ENCODE data around the gene KCNQ5.

Gene KCNQ5

DNA sequence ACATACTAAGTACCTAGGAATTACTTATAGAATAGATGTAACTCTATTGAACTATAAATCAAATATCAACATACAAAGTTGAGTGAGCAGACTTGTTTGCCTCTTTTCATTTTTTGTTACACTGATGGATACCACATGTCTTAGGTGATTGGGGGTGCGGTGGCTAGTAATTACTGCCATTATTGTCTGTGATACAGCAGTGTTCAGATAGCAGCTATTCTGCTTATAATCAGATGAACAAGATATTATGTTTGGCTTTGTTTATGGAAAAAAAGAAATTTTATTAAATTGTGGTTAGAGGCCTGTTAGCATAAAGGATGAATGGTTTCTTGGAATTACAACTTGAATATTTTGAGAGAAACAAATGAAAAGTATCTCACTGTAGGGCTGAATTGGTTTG, 55.9 kb downstream of the KCNQ5 start:
- TF ChIP-seq ZNF274 (IDR thresholded peaks at IDR 0.05; ENCODE audit: low read depth, low read length) = no peak
- H3K4me3 ChIP-seq (ENCODE audit: low read length) = no peak overlapping the region

DNA sequence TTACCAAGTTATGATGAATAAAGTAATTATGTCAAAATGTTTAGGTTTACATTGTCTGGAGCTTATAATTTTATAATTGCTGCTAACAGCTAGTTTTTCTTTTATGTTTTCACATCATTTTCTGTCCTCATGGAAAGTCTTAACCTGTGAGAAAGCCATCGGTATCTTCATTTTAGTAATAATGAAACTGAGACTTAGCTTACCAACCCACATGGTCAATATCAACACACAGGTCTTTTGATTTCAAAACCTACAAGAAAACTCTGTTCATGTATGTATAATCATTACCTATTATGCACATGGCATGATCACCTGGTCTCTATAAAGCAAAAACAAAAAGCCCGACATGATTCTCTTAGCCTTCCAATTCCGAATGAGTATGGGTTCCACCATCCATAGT, 61.9 kb downstream of the KCNQ5 start:
- no peak for TF ChIP-seq ZNF274 (IDR thresholded peaks at IDR 0.05; ENCODE audit: low read depth, low read length)
- peak overlapping the region; percentile 48; the same call in 1 of the 2 replicates for H3K4me3 ChIP-seq (ENCODE audit: low read length)

DNA sequence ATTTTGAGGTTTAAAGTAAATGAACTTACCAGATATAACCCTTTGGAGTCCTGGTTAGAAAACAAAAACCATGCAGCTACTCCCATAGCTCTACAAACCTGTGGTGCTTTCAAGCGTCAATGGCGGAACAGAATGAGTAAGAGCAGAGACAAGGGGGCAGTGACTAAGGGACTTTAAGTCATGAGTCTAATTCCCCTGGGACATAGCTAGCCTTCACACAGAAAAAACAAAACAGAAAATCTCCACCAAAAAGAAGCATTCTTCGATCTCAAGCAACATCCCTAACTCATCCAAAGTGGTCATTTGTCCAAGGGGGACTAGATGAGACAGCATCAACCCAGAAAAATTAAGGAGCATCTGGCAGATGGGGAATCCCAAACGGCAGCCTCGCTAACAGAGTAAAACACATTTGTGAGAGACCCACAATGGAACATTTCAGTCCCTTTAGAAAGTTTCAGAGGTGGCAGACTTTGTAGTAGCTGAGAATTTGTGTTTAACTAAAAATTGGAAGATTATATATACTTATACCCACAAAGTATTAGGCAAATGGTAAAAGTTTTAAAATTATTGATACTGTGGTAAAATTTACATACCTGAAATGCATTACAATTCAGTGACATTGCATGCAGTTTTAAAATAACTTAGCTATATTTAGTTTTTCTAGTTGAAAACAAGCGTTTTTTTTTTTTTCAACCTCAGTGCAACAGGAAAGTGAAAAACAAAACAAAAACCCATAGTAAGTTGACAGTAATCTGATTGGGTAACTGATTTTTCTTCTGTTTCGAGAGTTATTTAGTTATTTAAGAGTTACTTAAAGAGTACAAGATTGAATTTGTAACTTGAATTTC, 67.5 kb downstream of the KCNQ5 start:
- peak overlapping the region; percentile 86 for H3K4me3 ChIP-seq (ENCODE audit: low read length)
- TF ChIP-seq ZNF274 (IDR thresholded peaks at IDR 0.05; ENCODE audit: low read depth, low read length) = no peak

DNA sequence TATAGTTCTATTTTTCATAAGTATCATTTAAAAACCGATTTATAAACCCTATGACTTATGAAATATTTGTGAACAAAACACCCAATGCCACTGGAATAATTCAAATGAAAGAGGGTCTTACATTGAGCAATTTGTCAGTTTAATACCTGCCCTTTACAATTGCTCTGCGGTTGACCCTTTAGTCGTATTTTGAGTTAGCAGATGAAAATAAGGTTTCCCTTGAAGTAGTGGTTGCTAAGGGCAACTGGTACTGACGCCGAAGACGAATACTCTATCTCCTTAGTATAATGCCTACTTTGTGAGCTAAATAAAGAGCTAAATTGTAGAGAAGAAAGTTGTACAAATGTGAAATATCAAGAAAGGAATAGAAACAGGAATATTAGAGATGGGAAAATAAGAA, 69.4 kb downstream of the KCNQ5 start:
- no peak overlapping the region for H3K4me3 ChIP-seq (ENCODE audit: low read length)
- no peak for TF ChIP-seq ZNF274 (IDR thresholded peaks at IDR 0.05; ENCODE audit: low read depth, low read length)

DNA sequence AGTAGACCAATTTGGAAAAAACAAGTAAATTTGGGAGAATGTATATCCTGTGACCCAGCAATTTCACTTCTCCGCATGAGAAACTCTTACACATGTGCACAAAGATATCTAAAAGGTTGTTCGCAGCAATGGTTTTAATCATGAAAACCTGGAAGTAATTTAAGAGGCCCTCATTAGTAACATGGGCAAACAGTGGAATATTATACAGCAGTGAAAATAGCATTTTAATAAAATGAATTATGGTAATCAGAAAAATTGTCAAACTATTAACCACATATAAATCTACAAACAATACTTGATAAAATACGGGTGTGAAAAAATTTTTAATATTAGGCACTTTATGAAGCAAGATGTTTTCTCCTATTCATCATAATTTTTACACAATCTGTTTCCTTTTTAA, 74.2 kb downstream of the KCNQ5 start:
- no peak overlapping the region for H3K4me3 ChIP-seq (ENCODE audit: low read length)
- TF ChIP-seq ZNF274 (IDR thresholded peaks at IDR 0.05; ENCODE audit: low read depth, low read length) = no peak

DNA sequence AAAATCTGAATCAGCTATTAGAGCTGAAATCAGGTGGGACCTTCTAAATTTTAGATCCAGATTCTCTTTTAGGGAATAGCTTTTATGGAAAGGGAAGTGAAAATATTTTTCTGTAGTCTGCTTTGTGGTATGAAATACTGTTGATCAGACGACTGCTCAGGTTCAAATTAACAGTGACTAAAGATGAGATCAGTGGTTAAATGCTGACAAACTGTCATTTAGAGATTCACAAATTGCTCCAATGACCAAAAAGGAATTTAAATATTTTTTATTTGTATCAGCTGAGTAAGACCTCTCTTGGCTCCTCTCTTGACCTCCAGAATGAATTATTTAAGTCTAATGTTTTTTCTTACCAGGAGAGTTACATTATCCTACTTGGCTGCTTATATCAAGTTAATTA, 77.3 kb downstream of the KCNQ5 start:
- no peak for TF ChIP-seq ZNF274 (IDR thresholded peaks at IDR 0.05; ENCODE audit: low read depth, low read length)
- no peak overlapping the region for H3K4me3 ChIP-seq (ENCODE audit: low read length)

DNA sequence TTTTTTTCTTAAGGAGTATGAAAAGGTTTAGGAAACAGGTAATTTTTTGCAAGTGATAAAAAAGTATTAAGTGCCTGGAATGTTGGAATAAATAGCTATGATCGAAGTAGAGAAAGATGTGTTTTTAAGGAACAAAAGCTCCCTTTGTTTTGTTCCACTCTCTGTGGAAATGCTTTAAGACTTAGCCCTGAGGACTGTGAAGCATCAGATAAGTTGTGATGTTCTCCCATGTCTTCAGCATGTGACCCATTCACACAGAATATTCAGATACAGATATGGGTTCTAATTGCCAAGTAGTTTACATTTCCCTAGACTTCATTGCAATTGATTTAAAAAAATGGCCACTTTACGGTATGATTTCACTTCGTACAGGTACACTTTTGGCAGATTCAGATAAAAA, 80.6 kb downstream of the KCNQ5 start:
- no peak overlapping the region for H3K4me3 ChIP-seq (ENCODE audit: low read length)
- TF ChIP-seq ZNF274 (IDR thresholded peaks at IDR 0.05; ENCODE audit: low read depth, low read length) = no peak

DNA sequence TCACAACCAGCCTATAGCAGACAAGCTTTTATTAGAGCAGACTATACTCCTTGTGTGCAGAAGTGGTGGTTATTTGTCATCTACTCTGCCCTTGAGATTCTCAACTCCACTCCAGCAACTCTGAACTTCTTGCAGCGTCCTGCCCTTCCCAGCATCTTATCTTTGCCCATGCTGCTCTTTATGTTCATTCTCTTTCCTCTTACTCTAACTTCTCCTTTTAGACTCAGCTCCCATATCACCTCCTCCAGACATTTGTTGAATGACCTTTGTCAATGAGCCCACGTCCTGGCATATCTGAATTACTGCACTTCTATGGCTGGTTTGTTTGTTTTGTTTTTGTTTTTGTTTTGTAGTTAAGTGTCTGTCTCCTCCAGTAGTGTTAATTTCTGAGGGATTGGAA, 81.2 kb downstream of the KCNQ5 start:
- TF ChIP-seq ZNF274 (IDR thresholded peaks at IDR 0.05; ENCODE audit: low read depth, low read length) = no peak

DNA sequence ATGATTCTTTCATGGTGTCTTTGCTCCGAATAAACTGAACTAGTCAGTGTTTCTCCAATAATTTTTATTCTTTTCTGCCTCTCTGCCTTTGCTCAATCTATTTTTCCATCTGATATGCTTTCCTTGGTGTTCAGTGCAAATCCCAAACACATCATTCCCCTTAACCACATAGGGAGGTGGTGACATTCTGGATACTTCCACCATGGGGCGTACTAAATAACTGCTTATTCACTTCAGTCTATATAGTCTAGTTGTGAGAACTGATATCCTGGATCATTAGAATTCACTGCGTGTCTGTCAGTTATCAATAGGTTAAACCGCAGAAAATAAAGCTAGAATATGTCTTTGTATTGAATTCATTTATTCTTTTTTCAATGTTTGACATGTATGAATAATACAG, 83.1 kb downstream of the KCNQ5 start:
- no peak overlapping the region for H3K4me3 ChIP-seq (ENCODE audit: low read length)
- no peak for TF ChIP-seq ZNF274 (IDR thresholded peaks at IDR 0.05; ENCODE audit: low read depth, low read length)

More for the DNA sequence above, 81.2 kb downstream of the KCNQ5 start:
- H3K4me3 ChIP-seq (ENCODE audit: low read length) = no peak overlapping the region

DNA sequence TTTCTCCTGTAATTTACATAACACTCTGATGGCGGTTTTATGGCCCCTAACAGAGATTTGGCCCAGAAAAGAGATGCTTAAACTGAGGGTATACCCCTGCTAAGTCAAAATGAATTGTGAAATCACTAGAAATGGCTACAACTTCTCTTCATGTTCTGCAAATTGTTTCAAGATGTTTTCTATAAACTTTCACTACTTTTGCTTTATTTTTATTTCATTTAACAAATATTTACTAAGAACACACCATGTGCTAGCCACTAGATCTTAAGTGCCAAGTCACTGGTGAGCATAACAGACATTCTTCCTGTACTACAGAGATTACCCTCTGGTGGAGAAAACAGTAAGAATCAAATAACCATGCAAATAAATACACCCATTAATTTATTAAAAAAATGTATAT, 87.6 kb downstream of the KCNQ5 start:
- H3K4me3 ChIP-seq (ENCODE audit: low read length) = no peak overlapping the region
- TF ChIP-seq ZNF274 (IDR thresholded peaks at IDR 0.05; ENCODE audit: low read depth, low read length) = no peak

DNA sequence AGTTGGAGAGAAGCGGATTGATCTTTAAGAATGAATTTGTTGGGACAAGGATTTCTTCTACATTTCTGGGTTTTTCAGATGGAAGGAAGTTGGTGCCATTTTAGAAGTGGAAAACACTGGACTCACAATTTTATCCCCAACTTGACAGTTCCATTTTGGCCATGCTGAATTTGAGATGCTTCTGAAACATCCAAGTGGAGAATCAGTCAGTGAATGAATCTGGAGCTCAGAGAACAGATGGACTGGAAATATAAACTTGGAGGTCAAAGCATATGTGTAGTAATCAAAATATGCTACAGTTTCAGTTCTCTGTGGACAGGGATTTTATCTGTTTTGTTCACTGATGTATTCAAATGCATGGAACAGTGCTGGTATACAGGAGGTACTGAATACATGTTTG, 89.9 kb downstream of the KCNQ5 start:
- H3K4me3 ChIP-seq (ENCODE audit: low read length) = no peak overlapping the region
- no peak for TF ChIP-seq ZNF274 (IDR thresholded peaks at IDR 0.05; ENCODE audit: low read depth, low read length)

DNA sequence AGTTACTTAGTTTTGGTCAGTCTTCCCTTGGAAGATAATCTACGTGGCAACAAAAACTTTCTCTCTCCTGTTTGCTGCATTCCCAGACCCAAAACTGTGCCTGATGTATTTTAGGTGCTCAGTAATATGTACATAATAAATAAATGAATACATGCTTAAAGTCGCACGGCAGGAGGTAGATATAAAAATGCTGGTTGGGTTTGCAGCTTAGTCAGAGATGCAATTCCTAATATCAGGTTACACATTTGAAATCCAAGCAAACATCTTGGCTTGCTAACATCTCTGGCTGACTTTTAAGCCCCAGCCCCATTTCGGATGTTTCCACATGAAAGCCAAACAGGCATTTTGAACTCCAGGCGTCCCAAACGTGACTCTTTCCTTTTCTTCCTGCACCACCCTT, 91.0 kb downstream of the KCNQ5 start:
- no peak for TF ChIP-seq ZNF274 (IDR thresholded peaks at IDR 0.05; ENCODE audit: low read depth, low read length)

DNA sequence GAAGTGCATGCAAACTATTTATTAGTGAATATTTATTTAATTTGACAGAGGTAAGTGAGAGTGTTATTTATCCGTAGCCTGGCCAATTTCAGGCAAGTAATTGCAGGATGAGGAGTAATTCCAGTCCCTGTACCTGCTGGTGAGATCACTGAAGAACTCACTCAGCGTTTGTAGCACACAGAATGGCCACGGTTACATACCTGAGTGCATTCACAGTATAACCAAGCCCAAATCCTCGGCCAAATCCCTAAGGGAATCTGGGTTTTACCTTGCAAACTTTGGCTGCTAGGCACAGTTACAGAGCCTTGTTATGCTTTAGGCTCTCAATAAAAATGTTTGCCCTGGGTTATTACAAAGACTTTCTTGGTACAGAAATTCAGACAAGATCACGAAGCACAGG, 93.3 kb downstream of the KCNQ5 start:
- no peak overlapping the region for H3K4me3 ChIP-seq (ENCODE audit: low read length)
- no peak for TF ChIP-seq ZNF274 (IDR thresholded peaks at IDR 0.05; ENCODE audit: low read depth, low read length)

More for the DNA sequence above, 91.0 kb downstream of the KCNQ5 start:
- H3K4me3 ChIP-seq (ENCODE audit: low read length) = no peak overlapping the region

DNA sequence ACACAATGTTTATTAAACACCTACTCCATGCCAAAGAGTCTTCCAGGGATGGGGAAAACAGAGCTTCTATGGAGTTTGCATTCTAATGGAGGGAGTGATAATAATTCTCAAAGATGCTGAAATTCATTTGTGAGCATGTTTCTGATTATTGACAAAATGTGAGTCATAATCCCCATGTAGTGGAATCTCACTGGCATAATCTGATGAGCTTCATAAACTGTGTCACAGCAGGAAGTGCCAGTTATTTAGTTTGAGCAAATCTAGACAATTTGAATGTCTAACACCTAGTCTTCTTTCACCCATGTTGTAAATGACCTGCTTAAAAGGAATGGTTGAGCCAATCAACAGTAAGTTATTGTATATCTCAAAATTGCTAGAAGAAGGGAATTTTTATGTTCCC, 95.1 kb downstream of the KCNQ5 start:
- no peak for TF ChIP-seq ZNF274 (IDR thresholded peaks at IDR 0.05; ENCODE audit: low read depth, low read length)

DNA sequence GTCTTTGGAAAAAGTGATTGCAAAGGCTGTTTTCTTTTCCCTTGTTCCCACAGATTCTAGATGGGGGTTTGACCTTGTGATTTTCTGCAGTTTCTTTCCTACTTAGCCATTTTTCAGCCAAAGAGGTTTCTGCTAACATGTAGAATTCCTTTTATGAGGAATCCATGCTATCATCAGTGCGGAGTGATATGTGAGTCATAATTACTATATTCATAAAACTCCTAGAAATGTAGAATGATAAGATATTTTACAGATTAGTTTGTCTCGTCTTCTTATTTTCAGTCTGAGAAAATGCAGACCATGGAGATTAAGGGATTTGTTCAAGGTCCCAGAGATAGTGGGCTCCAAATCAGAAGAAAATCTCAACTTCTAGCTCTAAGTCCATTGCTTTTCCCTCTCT, 98.6 kb downstream of the KCNQ5 start:
- no peak overlapping the region for H3K4me3 ChIP-seq (ENCODE audit: low read length)
- no peak for TF ChIP-seq ZNF274 (IDR thresholded peaks at IDR 0.05; ENCODE audit: low read depth, low read length)

More for the DNA sequence above, 95.1 kb downstream of the KCNQ5 start:
- H3K4me3 ChIP-seq (ENCODE audit: low read length) = no peak overlapping the region

DNA sequence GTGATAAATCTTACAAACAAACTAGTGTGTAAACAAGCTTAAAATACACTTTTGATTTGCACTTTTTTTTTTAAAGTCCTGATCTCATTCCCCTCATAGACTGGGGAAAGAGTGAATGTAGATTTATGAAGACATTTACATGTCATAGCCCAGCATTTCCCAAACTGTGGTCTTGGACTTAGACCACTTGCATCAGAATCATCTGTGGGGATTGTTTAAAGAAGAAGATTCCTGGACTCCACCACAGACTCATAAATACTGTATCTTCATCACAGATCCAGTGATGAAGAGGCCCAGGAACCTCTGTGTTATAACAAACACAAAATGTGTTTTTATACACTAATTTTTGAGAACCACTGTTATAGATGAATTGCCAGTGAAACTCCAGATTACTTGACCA, 99.5 kb downstream of the KCNQ5 start:
- TF ChIP-seq ZNF274 (IDR thresholded peaks at IDR 0.05; ENCODE audit: low read depth, low read length) = no peak
- H3K4me3 ChIP-seq (ENCODE audit: low read length) = no peak overlapping the region
